IMR-90 (cell line): ENCODE measurements around the gene XPR1. TPM values are rescaled to one million over a fixed set of nuclear protein-coding genes. Genes with fewer than 3 reads are reported as not detected.
A peak's percentile ranks its signal among the peaks of the same experiment; 100 is the strongest.

ENCODE experiments used
- ATAC-seq: fragments of 200-7000 bp; cut with Tn5 transposase; 2 replicates; pipeline ENCODE4 v1.9.1; 2020; ENCODE audit warnings: low read depth, mild to moderate bottlenecking, moderate library complexity
- BruUV-seq: library from RNA; stranded (reverse); fragments of 400-500 nt; replicated peaks from 2 replicates; lab custom pipeline; 2021; lab: Mats Ljungman, UMichigan
- CTCF ChIA-PET: fragments of 300-600 bp; formaldehyde crosslinking; extraction: SDS; loops from one replicate; lab custom pipeline; 2021; ENCODE audit warnings: antibody characterized with exemption; lab: Yijun Ruan, JAX
- POLR2A ChIA-PET: fragments of 300-600 bp; sonication (Branson Sonifier 250); formaldehyde crosslinking; loops from one replicate; lab custom pipeline; 2022; ENCODE audit warnings: antibody characterized with exemption; ENCODE audit not compliant: unreplicated experiment; lab: Charles Lee
- DNase-seq: peaks from one replicate; pipeline ENCODE4 v3.0.0; 2013
- H2AFZ ChIP-seq: replicated peaks from 2 replicates; pipeline ENCODE3; 2013; ENCODE audit warnings: low read length, mild to moderate bottlenecking; ENCODE audit not compliant: poor library complexity
- H2AK5ac ChIP-seq: 2 replicates; pipeline ENCODE4 v1.6.1; 2013; ENCODE audit warnings: low read depth, low read length, inconsistent platforms
- H2AK9ac ChIP-seq: replicated peaks from 2 replicates; pipeline ENCODE3; 2013; ENCODE audit warnings: mild to moderate bottlenecking, low read depth, low read length, moderate library complexity; ENCODE audit not compliant: poor library complexity
- H2BK120ac ChIP-seq: 2 replicates; pipeline ENCODE4 v1.6.1; 2013; ENCODE audit warnings: low read depth, low read length, inconsistent platforms
- H2BK15ac ChIP-seq: 3 replicates; pipeline ENCODE4 v1.6.1; 2013; ENCODE audit warnings: low read depth, low read length, inconsistent platforms
- H2BK20ac ChIP-seq: 2 replicates; pipeline ENCODE4 v1.6.1; 2013; ENCODE audit warnings: low read depth, mild to moderate bottlenecking, inconsistent platforms, low read length, moderate library complexity
- H2BK5ac ChIP-seq: 2 replicates; pipeline ENCODE4 v1.6.1; 2013; ENCODE audit warnings: mild to moderate bottlenecking, low read depth, low read length, inconsistent platforms; ENCODE audit not compliant: poor library complexity, severe bottlenecking
- H3K14ac ChIP-seq: replicated peaks from 2 replicates; pipeline ENCODE4 v1.6.1; 2013; ENCODE audit warnings: low read depth, low read length, inconsistent platforms
- H3K18ac ChIP-seq: 2 replicates; pipeline ENCODE4 v1.6.1; 2013; ENCODE audit warnings: low read depth, low read length, control low read depth
- H3K23ac ChIP-seq: 2 replicates; pipeline ENCODE4 v1.6.1; 2013; ENCODE audit warnings: low read depth, low read length, inconsistent platforms
- H3K27ac ChIP-seq: 2 replicates; pipeline ENCODE4 v1.5.1; 2013; ENCODE audit warnings: mild to moderate bottlenecking, control low read depth, low read length; ENCODE audit not compliant: insufficient read depth
- H3K27me3 ChIP-seq: 2 replicates; pipeline ENCODE4 v1.6.1; 2013; ENCODE audit warnings: low read length; ENCODE audit not compliant: control insufficient read depth, insufficient read depth
- H3K36me3 ChIP-seq: 2 replicates; pipeline ENCODE4 v1.6.1; 2013; ENCODE audit warnings: low read length, mixed read lengths; ENCODE audit not compliant: control insufficient read depth, insufficient read depth
- H3K4ac ChIP-seq: 2 replicates; pipeline ENCODE4 v1.6.1; 2013; ENCODE audit warnings: low read depth, low read length, inconsistent platforms
- H3K4me1 ChIP-seq: 2 replicates; pipeline ENCODE4 v1.6.1; 2013; ENCODE audit warnings: low read length, mixed read lengths; ENCODE audit not compliant: control insufficient read depth, insufficient read depth
- H3K4me2 ChIP-seq: 2 replicates; pipeline ENCODE4 v1.6.1; 2013; ENCODE audit warnings: low read depth, mild to moderate bottlenecking, control low read depth, low read length, moderate library complexity
- H3K4me3 ChIP-seq: 2 replicates; pipeline ENCODE4 v1.5.1; 2013; ENCODE audit warnings: low read depth, mild to moderate bottlenecking, control low read depth, low read length, moderate library complexity; ENCODE audit not compliant: insufficient read depth
- H3K56ac ChIP-seq: 2 replicates; pipeline ENCODE4 v1.6.1; 2013; ENCODE audit warnings: low read length, inconsistent platforms; ENCODE audit not compliant: insufficient read depth; ENCODE audit errors: extremely low read depth
- H3K79me1 ChIP-seq, 2 experiments: 2 replicates each; pipeline ENCODE4 v1.6.1; 2013; ENCODE audit warnings: low read length in 2 of 2, inconsistent platforms in 1 of 2, low read depth in 1 of 2
- H3K9ac ChIP-seq: 2 replicates; pipeline ENCODE4 v1.6.1; 2013; ENCODE audit warnings: low read depth, low read length, control low read depth
- H3K9me1 ChIP-seq: 2 replicates; pipeline ENCODE4 v1.6.1; 2013; ENCODE audit warnings: low read length, inconsistent platforms; ENCODE audit not compliant: insufficient read depth
- H3K9me3 ChIP-seq: 2 replicates; pipeline ENCODE4 v1.6.1; 2013; ENCODE audit warnings: low read length; ENCODE audit not compliant: control insufficient read depth, insufficient read depth
- H4K20me1 ChIP-seq: 2 replicates; pipeline ENCODE4 v1.6.1; 2013; ENCODE audit warnings: low read length, inconsistent platforms; ENCODE audit not compliant: insufficient read depth
- H4K5ac ChIP-seq: 2 replicates; pipeline ENCODE4 v1.6.1; 2013; ENCODE audit warnings: mild to moderate bottlenecking, low read depth, low read length, control low read depth
- H4K8ac ChIP-seq, 2 experiments: 2 replicates each; pipeline ENCODE4 v1.6.1; 2013; ENCODE audit warnings: low read depth in 2 of 2, low read length in 2 of 2, control low read depth in 1 of 2, inconsistent platforms in 1 of 2
- H4K91ac ChIP-seq: 2 replicates; pipeline ENCODE4 v1.6.1; 2013; ENCODE audit warnings: low read depth, low read length, inconsistent platforms; ENCODE audit not compliant: insufficient read depth
- CEBPB ChIP-seq: IDR thresholded peaks from 2 replicates; pipeline ENCODE4 v1.6.1; 2012; ENCODE audit warnings: low read depth, low read length, improper control_type of control experiment
- RFX5 ChIP-seq: IDR thresholded peaks from 2 replicates; pipeline ENCODE4 v1.8.0; 2012; ENCODE audit warnings: low read depth, mild to moderate bottlenecking, low read length, moderate library complexity
- WGBS, 2 experiments: methylation state at CpG; one replicate each; pipeline versions ENCODE4 v1.1.5 to v1.1.7; 2013; ENCODE audit warnings: missing lambda C conversion rate in 2 of 2; ENCODE audit not compliant: insufficient read length in 1 of 2; ENCODE audit errors: extremely low coverage in 2 of 2; 5-methylcytosine and 5-hydroxymethylcytosine counted together
- dilution Hi-C: fragments of 300-500 bp; cut with HindIII; formaldehyde crosslinking; loops from one replicate; pipeline ENCODE4 v1.14.3; 2018; ENCODE audit warnings: low sequenced_read_pairs; ENCODE audit not compliant: unreplicated experiment
- in situ Hi-C: fragments of 300-500 bp; cut with MboI; formaldehyde crosslinking; loops from 3 replicates; pipeline ENCODE4 v1.14.3; 2019; ENCODE audit warnings: low sequenced_read_pairs, inconsistent platforms, mixed read lengths
- intact Hi-C: fragments of 100-400 bp; cut with micrococcal nuclease; formaldehyde crosslinking; loops from 2 replicates; pipeline ENCODE4 v1.10.0; 2022
- polyA plus RNA-seq, 3 experiments: library from polyadenylated mRNA; depleted of rRNA; stranded (reverse); fragments of >200 nt; gene quantifications; 2 replicates each; pipeline ENCODE4 v1.2.3, GENCODE V29; 2012; ENCODE audit warnings: low replicate concordance in 1 of 3
- total RNA-seq: library from RNA; depleted of rRNA; stranded (reverse); fragments of >200 nt; gene quantifications from 2 replicates; pipeline ENCODE4 v1.2.3, GENCODE V29; 2012

Gene XPR1
- total and polyA plus RNA-seq, 2 of the 4 experiments (the other 2 are of a cell fraction), result 11.8 to 25.1 TPM

- Histone ChIP-seq H4K20me1 (no peaks in the 10 kb centered on the region), H2AK5ac (0 out of 2 replicates have a peak overlapping the region, but pooled peaks have one; percentile 11), H3K23ac (no peak overlapping the region), H3K27ac (no peak overlapping the region), H3K4me1 (no peaks in the 10 kb centered on the region), H2AK9ac (no peak overlapping the region), H3K18ac (no peak overlapping the region), H3K79me1 (no peaks in the 10 kb centered on the region), H3K27me3 (no peaks in the 10 kb centered on the region), H4K91ac (no peak overlapping the region), H3K4me2 (no peak overlapping the region; the same call in 1 of the 2 replicates), H3K36me3 (no peaks in the 10 kb centered on the region), H3K9me3 (no peaks in the 10 kb centered on the region), H4K8ac (no peak overlapping the region), H2AFZ (no peak overlapping the region), H2BK5ac (no peak overlapping the region), H2BK120ac (no peak overlapping the region), H3K4ac (no peak overlapping the region; the same call in 1 of the 2 replicates), H3K4me3 (no peak overlapping the region), H2BK15ac (no peak overlapping the region; the same call in 2 of the 3 replicates), H3K9me1 (no peaks in the 10 kb centered on the region), H2BK20ac (peak overlapping the region; percentile 6; the same call in 1 of the 2 replicates), H3K9ac (no peak overlapping the region), H3K56ac (no peak overlapping the region), H4K5ac (no peak overlapping the region), H3K14ac (no peak overlapping the region)
- POLR2A ChIA-PET, result interaction anchor here (0.6 kb wide), 1 partner anchor 347 kb away, joined by 6 read pairs; no protein-coding TSS in a partner anchor
- peak; percentile 24; the same call in 1 of the 2 replicates for ATAC-seq
- dilution Hi-C loops, result no loop called here
- peak; percentile 52 for DNase-seq
- WGBS, 2 experiments, result 0% methylated on average over 1 of the region's 1 CpG; no CpG with 5 or more reads in 1 of the 2 experiments
- in situ Hi-C loops, result loop anchor here (5.0 kb wide), 1 partner anchor 325 kb away; no protein-coding TSS in a partner anchor
- CTCF ChIA-PET, result interaction anchor here (0.8 to 4.0 kb wide), 12 partner anchors 8 to 379 kb away, joined by 3 to 19 read pairs (median 5); partner anchors contain the start of gene XPR1
- peak; percentile 51 for TF ChIP-seq CEBPB
- TF ChIP-seq RFX5, result no peak
- no TSS peak for BruUV-seq
- intact Hi-C loops, result loop anchor here (5.0 kb wide), 2 partner anchors 330 to 345 kb away; no protein-coding TSS in a partner anchor
Observed at GRCh38 chr1:180862305-180862704, 230.5 kb downstream of the XPR1 start.
